Cardiac atrium fibroblast (primary cell): ENCODE data around the gene ZNF844. TPM values are rescaled to one million over a fixed set of nuclear protein-coding genes. Genes with fewer than 3 reads are reported as not detected.

ENCODE experiments used
- total RNA-seq: library from RNA; depleted of rRNA; stranded (reverse); fragments of >200 nt; gene quantifications from 2 replicates; pipeline ENCODE4 v1.2.3, GENCODE V29; 2015

ZNF844 gene
- total RNA-seq = 2.4 and 5.2 TPM in 2 replicates

GRCh38 chr19:12064590-12065538 lies at the start of gene ZNF844:
Gene ZNF844 (plus strand): TSS chr19:12064731. CDS start chr19:12064874, 143 bp downstream.

GRCh38 chr19:12035220-12036172 lies 29.0 kb upstream of the ZNF844 start, which contains the start of gene ZNF433:
Gene ZNF433 (minus strand): TSS chr19:12035679. CDS start chr19:12035539, 140 bp downstream.

GRCh38 chr19:12052497-12053169 lies 11.9 kb upstream of the ZNF844 start, which contains the start of gene ZNF878:
Gene ZNF878 (minus strand): TSS chr19:12052961. CDS start chr19:12052801, 160 bp downstream.

Other genes with a start within 250 kb of the ZNF844 start
- gene ZNF439, start 216.0 kb upstream of the ZNF844 start, total RNA-seq = 2.3 and 2.9 TPM in 2 replicates
- 2.3 and 4.2 TPM in 2 replicates for gene ZNF69, start 176.9 kb upstream of the ZNF844 start, total RNA-seq
- gene ZNF700, start 139.6 kb upstream of the ZNF844 start, total RNA-seq = 2.9 and 3.1 TPM in 2 replicates
- gene ZNF763, start 99.7 kb upstream of the ZNF844 start, total RNA-seq = 0.36 and 2.8 TPM in 2 replicates
- gene ZNF433, start 29.1 kb upstream of the ZNF844 start, total RNA-seq = 2.9 and 6.6 TPM in 2 replicates
- gene ZNF878, start 11.8 kb upstream of the ZNF844 start, total RNA-seq = 0.36 and 0.49 TPM in 2 replicates
- gene ZNF20, start 75.6 kb downstream of the ZNF844 start, total RNA-seq = 2.0 and 7.6 TPM in 2 replicates
- gene ZNF625, start 92.0 kb downstream of the ZNF844 start, total RNA-seq = 6.8 and 9.7 TPM in 2 replicates
- gene ZNF136, start 98.4 kb downstream of the ZNF844 start, total RNA-seq = 3.7 and 5.4 TPM in 2 replicates
- 2.9 and 4.7 TPM in 2 replicates for gene ZNF44, start 230.2 kb downstream of the ZNF844 start, total RNA-seq